G401 (cell line): ENCODE data around the gene WDFY4. TPM values are rescaled to one million over a fixed set of nuclear protein-coding genes. Genes with fewer than 3 reads are reported as not detected.

Experiments
- DNase-seq: peaks from one replicate; pipeline ENCODE4 v3.0.0-alpha.2; 2015; ENCODE audit warnings: low spot score
- in situ Hi-C: cut with HindIII; loops from 2 replicates; pipeline ENCODE4 v1.10.0; 2016; ENCODE audit warnings: low sequenced_read_pairs, mixed read lengths
- total RNA-seq: library from RNA; depleted of rRNA; stranded (reverse); fragments of >200 nt; shearing (Covaris generic); gene quantifications from 2 replicates; pipeline ENCODE4 v1.2.3, GENCODE V29; 2014

The WDFY4 gene
- total RNA-seq, 1 experiment from 2014 or later, result not detected

DNA sequence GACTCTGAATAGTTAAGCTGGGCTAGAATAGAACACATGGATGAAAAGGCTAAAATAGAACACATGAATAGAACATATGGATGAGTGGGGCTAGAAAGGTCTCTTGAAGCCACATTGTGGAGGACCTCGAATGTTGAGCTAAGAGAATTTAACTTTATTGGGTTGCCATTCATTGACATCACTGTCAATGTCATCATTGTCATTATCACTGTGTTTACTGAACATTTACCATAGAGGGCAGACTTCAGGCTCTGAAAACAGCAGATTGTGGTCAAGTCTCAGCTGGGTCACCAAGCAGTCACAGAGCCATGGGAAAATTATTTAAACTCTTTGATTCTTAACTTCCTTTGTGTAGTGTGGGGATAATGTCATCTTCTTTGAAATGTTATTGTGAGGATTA is 80.4 kb downstream of the WDFY4 start:
- in situ Hi-C loops, result no loop called here
- DNase-seq, result no peak

DNA sequence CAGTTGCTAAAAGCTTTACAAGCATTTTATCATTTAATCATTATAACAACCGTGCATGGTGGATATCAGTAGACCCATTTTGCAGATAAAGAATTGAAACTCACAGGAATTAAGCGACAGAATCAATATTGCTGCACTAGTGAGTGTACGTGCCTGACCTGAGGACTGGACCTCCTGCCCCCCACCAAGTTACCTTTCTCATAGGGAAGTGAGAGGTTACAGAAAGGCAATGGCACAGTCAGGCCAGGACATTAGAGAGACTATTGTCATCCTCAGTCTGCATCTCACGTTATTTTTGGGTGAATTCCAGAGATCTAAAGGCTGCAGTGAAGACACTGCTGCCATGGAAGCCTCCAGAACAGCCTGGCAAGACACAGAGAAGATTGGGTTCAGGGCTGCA is 80.9 kb downstream of the WDFY4 start:
- in situ Hi-C loops, result no loop called here
- no peak for DNase-seq

DNA sequence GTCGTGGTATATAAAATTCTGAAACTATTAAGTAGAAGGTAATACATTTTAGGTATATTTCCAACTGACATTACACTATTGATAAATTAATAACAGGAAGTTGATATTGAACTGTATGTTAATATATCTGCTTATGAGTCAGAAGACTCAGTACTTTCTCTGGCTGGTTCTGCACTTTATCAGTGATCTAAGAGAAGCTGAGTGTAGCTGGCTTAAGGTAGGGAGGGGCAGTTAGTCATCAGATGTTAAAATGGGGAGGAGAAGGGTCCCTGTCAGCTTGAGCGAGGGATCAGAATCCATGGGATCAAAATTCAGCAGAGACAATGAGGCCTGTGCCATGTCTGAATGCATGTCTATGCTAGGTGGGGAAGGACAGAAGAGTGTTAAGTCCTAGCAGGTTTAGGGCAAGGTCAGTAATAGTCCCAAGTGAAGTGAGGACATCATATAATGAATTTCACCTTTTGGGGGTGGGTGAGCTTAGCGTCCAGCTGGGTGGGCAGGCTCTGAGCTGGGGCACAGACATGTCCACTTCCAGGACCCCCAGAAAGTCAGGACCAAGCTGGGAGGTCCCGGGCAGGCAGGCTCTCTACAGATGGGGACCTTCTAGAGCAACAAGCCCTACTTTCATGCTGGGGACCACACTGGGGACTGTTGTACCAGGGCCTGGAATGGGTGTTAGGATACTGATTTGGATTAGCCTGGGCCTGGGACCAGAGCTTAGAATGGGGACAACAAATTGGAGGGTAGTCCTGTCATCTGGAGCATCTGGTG is 82.9 kb downstream of the WDFY4 start:
- DNase-seq, result no peak
- in situ Hi-C loops, result no loop called here

DNA sequence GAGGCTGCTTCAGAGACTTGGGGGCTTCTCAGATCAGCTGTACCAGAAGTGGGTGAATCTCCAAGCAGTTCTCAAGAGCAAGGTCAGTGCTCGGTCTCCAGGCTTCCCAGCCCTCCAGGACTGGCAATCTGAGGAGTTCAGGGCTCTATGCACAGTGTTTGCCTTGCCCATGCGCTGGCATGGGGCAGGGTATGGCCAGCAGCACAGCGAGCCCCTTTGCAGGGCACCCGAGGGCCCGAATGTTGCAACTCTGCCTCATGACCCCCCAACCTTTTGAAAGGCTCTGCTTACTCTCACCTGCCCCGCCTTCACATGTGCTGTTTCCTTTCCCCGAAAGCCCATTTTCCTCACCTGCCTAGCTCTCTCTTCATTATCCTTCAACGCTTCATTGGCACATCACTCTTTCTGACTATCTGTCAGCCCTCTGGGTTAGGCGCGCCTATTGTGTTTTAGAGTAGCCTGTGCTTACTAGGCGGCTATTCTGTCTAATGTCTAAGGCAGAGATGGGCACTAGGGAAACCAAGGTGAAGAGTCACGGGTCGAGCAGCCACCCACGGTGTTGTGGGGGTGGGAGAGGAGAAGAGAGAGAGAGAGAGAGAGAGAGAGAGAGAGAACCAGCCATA is 83.6 kb downstream of the WDFY4 start:
- no peak for DNase-seq
- in situ Hi-C loops, result no loop called here

DNA sequence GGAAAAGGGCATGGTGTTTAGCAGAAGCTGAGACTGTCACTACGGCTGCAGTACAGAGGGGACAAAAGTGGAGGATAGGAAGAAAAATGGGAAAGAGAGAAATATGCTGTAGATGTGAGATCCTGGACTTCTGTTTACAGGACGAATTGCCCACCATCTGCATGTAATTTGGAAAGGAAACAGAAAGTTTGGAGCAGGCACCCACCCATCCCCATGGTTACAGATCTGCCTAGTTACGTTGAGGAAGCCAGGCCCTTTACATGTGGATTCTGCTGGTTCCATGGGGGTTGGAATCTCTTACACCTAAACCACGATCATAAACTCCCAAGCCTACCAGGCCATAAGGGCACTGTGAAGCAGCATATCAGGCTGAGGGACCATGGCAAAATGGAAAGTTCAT is 84.3 kb downstream of the WDFY4 start:
- in situ Hi-C loops, result no loop called here
- DNase-seq, result no peak

DNA sequence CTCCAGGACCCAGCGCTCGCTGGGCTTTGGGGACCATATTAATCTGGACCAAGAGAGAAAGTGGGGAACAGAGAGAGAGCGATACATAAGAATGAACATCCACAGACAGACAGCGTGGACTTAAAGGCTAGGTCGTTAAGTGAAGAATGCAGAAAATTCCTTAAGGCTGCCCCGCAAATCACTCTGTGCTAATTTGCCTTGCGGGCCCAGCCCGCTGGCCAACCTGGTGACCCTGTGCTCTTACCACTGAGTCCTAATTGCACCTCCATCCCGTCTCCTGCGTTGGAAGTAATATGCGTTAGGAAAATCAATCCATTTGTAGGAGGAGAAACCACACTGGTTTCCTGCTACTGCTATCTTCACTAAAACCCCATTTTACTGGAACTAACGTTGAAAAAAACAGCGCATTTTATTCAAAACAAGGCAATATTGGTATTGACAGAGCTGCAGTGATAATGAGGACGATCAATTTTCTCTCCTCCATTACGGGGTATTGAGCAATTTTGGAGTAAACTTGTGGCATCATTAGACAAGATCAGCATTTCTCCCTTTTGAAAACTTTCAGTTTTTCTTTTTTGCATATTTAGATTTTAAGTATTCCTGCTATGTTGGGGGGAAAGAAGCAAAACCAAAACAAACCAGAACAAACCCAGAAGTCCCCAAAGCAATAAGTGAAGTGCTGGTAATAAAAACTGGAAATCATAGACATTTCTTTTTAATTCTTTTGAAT is 85.2 kb downstream of the WDFY4 start:
- DNase-seq, result no peak
- in situ Hi-C loops, result no loop called here

DNA sequence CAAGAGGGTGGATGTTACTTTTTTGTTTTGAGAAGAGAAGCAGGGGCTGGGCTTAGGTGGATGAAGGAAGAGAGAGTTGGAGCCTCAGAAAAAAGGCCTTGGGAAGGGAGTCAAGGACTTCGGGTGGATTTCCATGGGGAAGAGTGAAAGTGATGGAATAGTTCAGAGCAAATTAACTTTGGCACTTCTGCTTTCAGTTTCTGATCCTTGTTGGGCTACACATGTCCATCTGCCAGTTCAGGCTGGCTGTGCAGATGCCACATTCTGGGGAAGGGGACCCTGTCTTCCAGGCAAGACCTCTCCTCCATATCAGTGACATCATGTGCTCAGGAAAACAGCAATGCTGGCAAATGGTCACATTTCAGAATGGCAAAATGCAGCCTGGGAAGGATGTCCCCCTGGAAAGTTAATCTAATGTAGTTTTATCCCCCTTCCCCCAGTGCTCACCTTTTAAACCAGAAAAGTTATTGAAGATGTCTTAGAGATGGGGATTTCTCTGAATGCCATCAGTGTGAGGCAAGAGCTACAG is 86.0 kb downstream of the WDFY4 start:
- no peak for DNase-seq
- in situ Hi-C loops, result no loop called here

DNA sequence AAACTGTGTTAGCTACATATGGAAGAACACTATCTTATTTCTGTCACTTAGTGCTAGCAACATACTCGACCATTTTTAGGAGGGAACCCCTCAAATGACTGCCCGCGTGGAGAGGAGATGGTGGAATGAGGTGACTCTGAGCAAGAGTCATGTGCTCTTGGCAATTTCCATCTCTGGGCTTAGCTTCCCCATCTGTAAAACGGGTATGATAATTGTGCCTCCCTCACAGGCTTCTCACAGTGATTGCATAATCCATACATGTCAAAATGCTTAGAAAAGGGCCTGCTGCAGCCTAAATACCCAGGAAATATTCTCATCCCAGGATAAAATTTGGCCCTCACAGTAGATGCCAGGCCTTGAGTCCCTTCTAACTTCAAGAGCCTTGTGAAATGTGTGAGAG is 86.6 kb downstream of the WDFY4 start:
- in situ Hi-C loops, result no loop called here
- DNase-seq, result no peak

DNA sequence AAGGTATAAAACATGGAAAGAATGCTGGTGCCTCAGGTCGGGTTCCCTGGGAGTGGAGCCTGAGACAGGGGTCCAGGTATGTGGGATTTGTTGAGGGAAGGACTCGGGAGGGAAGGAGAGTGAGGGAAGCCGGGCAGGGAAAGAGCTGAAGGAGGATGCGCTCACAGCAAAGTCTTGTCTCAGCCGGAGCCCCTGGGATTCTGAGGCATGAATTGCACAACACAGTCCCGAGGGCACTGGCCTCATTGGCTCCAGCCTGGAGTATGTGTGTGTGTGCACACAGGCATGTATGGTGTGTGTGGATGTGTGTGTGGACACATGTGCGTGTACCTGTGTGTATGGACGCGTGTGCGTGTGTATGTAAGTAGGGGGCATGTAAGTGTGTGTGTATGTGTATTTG is 87.4 kb downstream of the WDFY4 start:
- no peak for DNase-seq
- in situ Hi-C loops, result no loop called here

DNA sequence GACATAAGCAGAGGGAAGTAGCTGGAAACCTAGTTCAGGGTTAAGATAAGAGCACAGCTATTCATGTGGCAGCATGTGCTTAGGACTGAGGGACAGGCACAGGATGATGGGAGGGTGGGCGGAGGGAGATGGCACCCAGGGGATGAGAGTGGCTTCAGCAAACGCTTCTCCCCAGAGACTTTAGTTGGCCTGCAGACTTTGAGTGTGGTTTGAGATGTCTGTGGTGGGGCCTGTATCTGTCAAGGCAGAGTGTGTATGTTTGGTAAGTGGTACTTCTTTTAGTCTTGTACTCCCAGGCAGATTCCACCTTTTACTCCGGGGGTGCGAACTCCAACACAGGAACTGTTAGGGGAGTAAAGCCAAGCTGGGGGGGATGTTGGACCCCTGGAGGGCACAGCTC is 88.9 kb downstream of the WDFY4 start:
- in situ Hi-C loops, result no loop called here
- DNase-seq, result no peak

DNA sequence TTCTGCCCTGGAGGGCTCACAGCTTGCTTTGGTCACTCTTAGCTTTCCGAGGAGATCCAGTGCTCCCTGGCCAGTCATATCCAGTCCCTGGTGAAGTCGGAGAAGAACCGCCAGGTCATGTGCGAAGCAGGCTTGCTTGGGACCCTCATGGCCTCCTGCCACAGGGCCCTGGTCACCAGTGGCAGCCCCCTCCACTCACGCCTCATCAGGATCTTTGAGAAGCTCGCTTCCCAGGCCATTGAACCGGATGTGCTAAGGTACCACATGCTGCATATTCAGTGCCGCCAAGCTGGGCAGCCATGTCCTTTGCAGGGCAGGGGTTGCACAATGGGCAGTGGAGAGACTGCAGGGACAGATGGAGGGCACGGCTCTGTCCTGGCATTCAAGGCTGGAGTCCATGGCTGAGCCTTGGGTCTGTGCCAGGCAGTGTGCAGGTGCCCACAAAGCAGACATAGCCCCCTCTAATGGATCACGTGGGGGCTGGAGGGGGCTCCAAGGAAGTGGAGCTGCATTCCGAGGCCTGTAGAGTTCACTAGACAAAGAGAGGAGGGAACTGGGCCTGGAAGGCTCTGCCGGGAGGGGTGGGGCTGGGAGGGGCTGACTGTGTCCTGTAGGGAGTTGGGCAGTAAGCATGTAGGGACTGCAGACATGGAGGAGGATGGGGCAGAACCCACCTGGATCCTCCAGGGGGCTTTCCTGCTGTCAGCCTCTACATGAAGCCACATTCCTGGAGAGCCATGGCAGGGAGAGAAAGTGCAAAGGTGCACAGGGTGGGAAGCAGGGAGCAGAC is 89.9 kb downstream of the WDFY4 start:
- in situ Hi-C loops, result no loop called here
- no peak for DNase-seq

DNA sequence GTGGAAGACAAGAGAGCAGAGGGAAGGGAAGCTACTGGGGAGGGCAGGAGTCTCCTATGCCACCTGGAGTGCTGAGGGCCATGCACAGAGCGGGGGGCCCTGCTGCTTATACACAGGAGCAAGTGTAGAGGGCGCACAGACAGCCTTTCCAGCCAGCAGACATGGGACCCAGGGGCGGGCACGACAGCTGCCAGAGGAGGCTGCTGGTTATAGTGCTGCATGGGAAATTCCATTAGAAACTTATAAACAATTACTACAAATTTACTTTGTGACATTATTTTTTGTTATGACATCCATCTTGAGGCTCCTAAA is 90.5 kb downstream of the WDFY4 start:
- in situ Hi-C loops, result no loop called here

DNA sequence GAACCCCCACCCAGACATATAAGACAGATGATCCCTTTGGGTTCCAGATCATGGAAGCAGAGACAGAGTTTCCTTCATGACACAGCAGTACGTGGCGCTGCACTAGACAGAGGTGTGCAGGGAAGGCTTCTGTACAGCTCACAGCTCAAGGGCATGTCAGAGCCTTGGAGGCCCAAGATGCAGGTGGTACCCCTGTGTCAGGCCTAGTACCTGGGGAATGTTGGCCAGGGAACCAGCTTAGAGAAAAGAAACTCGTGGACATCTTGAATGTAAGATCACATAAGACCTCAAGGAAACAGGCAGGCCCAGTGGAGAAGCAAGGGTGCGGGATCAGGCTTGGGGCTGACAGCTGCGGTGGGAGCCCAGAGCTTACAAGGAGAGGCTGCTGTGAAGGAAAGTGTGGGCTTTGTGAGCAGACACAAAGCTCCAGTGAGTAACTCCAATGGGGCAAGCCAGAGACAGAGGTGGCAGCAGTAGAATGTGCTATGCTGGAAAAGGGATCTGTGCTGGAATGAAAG is 91.4 kb downstream of the WDFY4 start:
- in situ Hi-C loops, result no loop called here

More for the DNA sequence above, 90.5 kb downstream of the WDFY4 start:
- no peak for DNase-seq

DNA sequence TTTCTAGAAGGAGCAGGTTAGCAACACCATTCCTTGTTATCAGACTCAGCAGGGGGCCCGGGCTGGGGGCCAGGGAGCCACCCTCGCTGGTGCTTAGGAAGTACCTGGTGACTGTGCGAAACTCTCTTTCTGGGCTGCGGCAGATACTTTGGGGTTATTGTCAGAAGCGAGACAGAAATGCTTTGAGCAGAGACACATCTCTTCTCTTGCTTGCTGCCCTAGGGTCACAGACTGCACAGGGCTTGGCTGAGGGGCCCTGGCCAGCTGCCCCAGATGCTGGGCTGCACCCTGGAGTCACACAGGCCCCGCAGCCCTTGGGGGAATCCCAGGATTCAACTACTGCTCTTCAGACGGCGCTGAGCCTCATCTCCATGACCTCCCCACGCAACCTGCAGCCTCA is 91.9 kb downstream of the WDFY4 start:
- DNase-seq, result no peak
- in situ Hi-C loops, result no loop called here

More for the DNA sequence above, 91.4 kb downstream of the WDFY4 start:
- DNase-seq, result no peak

DNA sequence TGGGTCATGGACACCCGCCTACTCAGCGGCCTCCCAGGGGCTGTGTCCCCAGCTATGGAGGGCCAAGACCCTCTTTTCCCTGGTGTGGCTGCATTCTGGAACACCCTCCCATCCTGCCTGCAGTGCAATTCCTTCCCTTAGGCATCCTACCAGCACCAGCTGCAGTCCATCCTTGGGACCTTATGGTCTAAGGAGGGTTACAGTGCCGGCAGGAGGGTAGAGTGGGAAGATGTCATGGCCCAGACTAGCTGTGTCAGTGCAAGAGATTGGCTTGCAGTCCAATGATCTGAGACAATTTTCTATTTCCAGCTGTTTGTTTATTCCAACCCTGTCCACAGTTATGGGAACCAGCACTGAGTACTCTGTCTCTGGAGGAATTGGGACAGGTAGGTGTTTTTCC is 92.4 kb downstream of the WDFY4 start:
- in situ Hi-C loops, result no loop called here
- DNase-seq, result no peak

DNA sequence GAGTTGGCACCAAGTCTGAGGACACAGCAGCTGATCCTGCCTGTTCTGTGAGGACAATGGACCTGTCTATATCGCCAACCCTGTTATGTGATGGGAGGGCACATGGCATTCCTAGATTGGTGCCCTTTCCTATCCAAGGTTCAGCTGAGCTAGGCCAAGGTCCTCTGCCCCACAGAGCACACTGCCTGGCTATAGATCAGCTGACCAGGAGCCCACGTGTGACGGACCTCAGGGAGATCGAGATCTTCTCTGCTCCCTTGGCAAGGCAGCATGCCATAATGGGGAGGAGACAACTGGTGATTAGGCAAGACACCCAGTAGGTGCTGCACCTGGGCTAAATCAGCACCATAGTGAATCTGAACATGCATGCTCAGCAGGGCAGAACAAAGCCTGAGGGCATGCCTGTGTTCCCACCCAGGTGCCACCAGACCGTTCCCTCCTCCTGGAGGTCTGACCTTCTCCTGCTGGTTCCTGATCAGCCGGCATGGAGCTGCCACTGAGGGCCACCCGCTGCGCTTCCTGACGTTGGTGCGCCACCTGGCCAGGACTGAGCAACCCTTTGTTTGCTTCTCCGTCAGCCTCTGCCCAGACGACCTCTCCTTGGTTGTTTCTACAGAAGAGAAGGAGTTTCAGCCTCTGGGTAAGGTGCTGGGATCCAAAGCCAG is 93.7 kb downstream of the WDFY4 start:
- in situ Hi-C loops, result no loop called here
- DNase-seq, result no peak

DNA sequence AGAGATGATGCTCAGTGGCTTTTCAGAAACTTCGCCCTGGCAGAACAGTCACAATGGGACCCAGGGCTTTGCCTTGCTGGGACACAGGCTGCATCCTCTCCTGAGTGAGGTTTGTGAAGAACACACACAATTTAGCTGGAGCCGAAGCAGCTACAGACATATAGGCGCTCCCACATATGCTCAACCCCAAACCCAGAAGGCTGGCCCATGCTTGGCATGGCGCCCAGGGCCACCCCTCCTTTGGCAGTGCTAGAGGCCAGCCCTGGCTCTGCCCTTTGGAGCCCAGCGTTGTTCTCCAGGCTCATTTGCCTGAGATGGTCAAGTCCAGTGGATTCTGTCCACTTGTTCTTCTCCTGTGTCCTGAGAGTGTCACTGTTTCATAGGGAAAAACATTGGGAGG is 94.4 kb downstream of the WDFY4 start:
- in situ Hi-C loops, result no loop called here
- no peak for DNase-seq

DNA sequence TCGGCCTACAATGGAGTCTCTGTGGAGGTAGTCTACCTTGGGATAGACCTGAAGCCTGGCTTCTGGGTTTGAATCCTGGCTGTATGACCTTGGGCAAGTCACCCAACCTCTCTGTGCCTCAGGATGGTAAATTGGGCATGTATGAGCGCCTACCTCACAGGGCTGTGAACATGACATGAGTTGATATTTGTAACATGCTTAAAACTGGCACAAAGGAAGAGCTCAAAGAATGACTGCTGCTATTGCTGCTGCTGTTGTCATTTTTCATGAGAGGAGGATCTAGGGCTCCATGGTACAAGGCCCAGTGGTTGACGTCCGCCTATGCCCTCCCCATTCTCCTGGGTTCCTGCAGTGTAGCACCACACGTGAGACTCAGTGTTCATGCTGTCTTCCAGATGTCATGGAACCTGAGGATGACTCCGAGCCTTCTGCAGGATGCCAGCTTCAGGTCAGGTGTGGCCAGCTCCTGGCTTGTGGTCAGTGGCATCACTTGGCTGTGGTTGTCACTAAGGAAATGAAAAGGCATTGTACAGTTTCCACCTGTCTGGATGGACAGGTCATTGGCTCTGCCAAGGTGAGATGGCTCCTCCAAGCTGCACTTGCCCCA is 95.0 kb downstream of the WDFY4 start:
- in situ Hi-C loops, result no loop called here
- no peak for DNase-seq

DNA sequence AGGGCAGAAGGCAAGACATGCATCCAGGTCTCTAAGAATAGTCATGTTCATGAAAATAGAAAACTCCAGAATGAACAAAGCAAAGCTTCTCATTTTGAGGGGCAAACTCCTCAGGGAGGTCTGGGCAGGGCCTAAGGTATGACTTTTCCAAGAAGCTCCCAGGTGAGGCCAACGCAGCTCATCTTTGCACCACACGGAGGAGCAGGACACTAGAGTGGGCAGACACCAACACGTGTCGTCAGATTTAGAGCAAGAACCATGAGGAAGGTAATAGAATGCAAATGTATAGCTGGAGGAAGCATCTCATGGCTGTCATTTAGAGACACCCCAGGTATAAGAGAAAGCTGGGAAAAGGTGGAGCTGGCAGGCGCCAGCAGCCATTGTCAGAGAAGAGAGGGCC is 95.7 kb downstream of the WDFY4 start:
- in situ Hi-C loops, result no loop called here
- no peak for DNase-seq
